Measurements from ENCODE around the gene KLF16. TPM values are rescaled to one million over a fixed set of nuclear protein-coding genes. Genes with fewer than 3 reads are reported as not detected.

Gene KLF16
- total RNA-seq, 4 donors from 2014 or later, result 4.6 to 8.4 (median 7.0) TPM

DNA sequence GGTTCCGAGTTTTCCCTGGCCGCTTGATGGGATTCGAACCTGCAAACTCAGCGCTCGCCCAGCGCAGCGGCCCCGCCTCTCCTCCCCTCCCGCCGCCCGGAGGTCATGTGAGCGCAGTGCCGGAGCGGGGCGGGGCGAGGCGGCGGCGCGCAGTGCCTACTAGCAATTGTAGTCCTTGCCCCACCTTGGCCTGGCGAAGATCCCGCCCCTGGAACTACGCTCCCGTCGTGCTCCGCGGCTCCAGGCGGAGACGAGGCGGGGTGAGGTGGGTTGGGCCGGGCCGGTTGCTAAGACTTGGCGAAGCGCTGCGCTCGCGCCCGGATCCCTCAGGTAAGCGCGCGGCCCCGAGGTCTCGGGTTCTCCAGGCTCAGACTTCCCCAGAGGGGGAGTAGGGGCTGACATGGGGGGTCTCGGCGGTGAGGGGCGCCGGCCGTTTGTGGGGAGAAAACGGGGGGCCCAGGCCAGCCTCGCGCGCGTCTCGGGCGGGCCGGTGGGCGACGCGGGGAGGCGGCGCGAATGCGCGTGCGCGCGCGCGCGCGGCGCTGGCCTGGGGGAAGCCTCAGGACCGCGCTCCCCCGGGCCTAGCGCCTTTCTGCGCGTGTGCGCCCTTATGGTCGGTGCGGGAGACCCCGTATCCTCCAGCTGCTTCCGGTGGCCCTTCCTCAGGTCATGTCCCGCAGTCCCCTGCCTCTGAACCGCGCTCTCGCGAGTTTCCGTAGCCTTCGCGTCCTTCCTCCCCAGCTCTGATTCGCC is 41.9 kb upstream of the KLF16 start, which contains the start of the genes ADAT3 and SCAMP4:
Gene ADAT3 (plus strand): TSS at position 290 of the 753 bp plus-strand sequence. CDS start 6,649 bp downstream, outside the sequence.
Gene SCAMP4 (plus strand): TSS at position 290 of the 753 bp plus-strand sequence. CDS start 9,621 bp downstream, outside the sequence.
- DNase-seq (ENCODE audit: low spot score in 2 of 2), result peak; percentile 96 to 97
- no peaks in the 10 kb centered on the region for H3K27me3 ChIP-seq
- peak within 1 kb of the TSS; percentile 81 to 94 (median 88) for H3K27ac ChIP-seq
- H3K4me1 ChIP-seq, result peaks cover 0 to 55% (median 28%) of the 10 kb centered on the region in 4 donors
- no peaks in the 10 kb centered on the region for H3K36me3 ChIP-seq
- WGBS, 2 donors, result 1% methylated on average over 48 to 55 of the region's 92 CpGs
- H3K9me3 ChIP-seq, result no peaks in the 10 kb centered on the region
- TF ChIP-seq POLR2A (IDR thresholded peaks at IDR 0.05) (peak; percentile 78 to 82), EP300 (IDR thresholded peaks at IDR 0.05) (peak; percentile 86 to 92)
- TF ChIP-seq, protein P1, sequence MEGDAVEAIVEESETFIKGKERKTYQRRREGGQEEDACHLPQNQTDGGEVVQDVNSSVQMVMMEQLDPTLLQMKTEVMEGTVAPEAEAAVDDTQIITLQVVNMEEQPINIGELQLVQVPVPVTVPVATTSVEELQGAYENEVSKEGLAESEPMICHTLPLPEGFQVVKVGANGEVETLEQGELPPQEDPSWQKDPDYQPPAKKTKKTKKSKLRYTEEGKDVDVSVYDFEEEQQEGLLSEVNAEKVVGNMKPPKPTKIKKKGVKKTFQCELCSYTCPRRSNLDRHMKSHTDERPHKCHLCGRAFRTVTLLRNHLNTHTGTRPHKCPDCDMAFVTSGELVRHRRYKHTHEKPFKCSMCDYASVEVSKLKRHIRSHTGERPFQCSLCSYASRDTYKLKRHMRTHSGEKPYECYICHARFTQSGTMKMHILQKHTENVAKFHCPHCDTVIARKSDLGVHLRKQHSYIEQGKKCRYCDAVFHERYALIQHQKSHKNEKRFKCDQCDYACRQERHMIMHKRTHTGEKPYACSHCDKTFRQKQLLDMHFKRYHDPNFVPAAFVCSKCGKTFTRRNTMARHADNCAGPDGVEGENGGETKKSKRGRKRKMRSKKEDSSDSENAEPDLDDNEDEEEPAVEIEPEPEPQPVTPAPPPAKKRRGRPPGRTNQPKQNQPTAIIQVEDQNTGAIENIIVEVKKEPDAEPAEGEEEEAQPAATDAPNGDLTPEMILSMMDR (IDR thresholded peaks at IDR 0.05), result peak in 2 of 5 experiments; percentile 35 to 51
- H3K4me3 ChIP-seq, result peak within 1 kb of the TSS; percentile 56 to 77 (median 68)

DNA sequence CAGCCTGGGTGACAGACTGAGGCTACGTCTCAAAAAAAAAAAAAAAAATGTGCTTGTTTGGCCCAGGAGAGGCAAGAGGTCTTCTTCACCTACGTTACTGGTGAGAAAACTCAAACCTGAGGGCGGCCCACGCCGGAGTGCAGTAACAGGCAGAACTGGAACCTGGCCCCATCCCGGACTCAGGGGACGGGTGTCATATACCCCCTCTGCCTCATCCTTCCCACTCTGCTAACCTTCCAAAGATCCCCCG is 41.4 kb upstream of the KLF16 start:
- H3K4me1 ChIP-seq, result peaks cover 0 to 50% (median 27%) of the 10 kb centered on the region in 4 donors
- 50% methylated on average over 8 of the region's 8 CpGs for WGBS, 2 donors

DNA sequence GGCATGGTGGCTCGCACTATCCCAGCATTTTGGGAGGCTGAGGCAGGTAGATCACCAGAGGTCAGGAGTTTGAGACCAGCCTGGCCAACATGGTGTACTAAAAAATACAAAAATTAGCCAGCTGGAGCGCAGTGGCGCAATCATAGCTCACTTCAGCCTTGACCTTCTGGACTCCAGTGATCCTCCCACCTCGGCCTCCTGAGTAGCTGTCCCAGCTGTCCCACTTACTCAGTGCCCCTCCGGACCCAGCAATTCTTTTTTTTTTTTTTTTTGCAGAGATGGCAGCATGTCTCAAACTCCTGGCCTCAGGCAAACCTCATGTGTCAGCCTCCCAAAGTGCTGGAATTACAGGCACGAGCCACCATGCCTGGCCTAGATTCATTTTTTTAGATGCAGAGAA is 39.5 kb upstream of the KLF16 start:
- 68 to 69% methylated on average over 6 of the region's 6 CpGs for WGBS, 2 donors

More for the DNA sequence above, 41.4 kb upstream of the KLF16 start:
- Histone ChIP-seq H3K27me3 (no peaks in the 10 kb centered on the region), H3K27ac (peak overlapping the region in 3 of 4 donors; percentile 65 to 94 (median 92)), H3K36me3 (no peaks in the 10 kb centered on the region), H3K4me3 (peak overlapping the region in 1 of 4 donors; percentile 69), H3K9me3 (no peaks in the 10 kb centered on the region)
- no peak for DNase-seq (ENCODE audit: low spot score in 2 of 2)
- TF ChIP-seq POLR2A (IDR thresholded peaks at IDR 0.05) (no peak), EP300 (IDR thresholded peaks at IDR 0.05) (no peak)
- TF ChIP-seq, protein P1 (IDR thresholded peaks at IDR 0.05), result no peak

DNA sequence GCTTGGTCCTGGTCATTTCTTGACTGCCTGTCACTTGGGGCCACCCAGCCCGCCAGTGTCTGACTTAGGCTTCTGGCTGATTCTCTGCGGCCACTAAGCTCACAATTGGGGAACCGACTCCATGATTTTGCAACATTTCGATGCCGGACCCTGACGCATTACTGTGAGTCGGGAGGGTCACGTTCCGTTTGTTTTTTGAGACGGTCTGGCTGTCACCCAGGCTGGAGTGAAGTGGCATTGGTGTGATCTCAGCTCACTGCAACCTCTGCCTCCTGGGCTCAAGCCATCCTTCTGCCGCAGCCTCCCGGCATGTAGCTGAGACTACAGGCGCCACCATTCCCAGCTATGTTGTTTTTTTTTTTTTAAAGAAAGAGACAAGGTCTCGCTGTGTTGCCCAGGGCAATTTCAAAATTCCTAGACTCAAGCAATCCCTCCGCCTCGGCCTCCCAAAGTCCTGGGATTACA is 38.6 kb upstream of the KLF16 start:
- 71 to 87% methylated on average over 16 of the region's 16 CpGs for WGBS, 2 donors
- Histone ChIP-seq H3K4me1 (peaks cover 0 to 38% (median 14%) of the 10 kb centered on the region in 4 donors), H3K4me3 (no peak overlapping the region), H3K27ac (peak overlapping the region in 3 of 4 donors; percentile 59 to 74 (median 66)), H3K9me3 (no peaks in the 10 kb centered on the region), H3K27me3 (no peaks in the 10 kb centered on the region), H3K36me3 (no peaks in the 10 kb centered on the region)
- DNase-seq (ENCODE audit: low spot score in 2 of 2), result peak; percentile 38 to 46
- TF ChIP-seq EP300 (IDR thresholded peaks at IDR 0.05), result peak in 1 of 2 donors; percentile 33
- TF ChIP-seq POLR2A (IDR thresholded peaks at IDR 0.05), result no peak
- TF ChIP-seq, protein P1 (IDR thresholded peaks at IDR 0.05), result no peak

More for the DNA sequence above, 39.5 kb upstream of the KLF16 start:
- Histone ChIP-seq H3K36me3 (no peaks in the 10 kb centered on the region), H3K9me3 (no peaks in the 10 kb centered on the region), H3K27me3 (no peaks in the 10 kb centered on the region), H3K4me3 (no peak overlapping the region), H3K4me1 (peaks cover 0 to 38% (median 18%) of the 10 kb centered on the region in 4 donors), H3K27ac (peak overlapping the region in 2 of 4 donors; percentile 54 to 60)
- TF ChIP-seq, protein P1 (IDR thresholded peaks at IDR 0.05), result no peak
- TF ChIP-seq POLR2A (IDR thresholded peaks at IDR 0.05) (no peak), EP300 (IDR thresholded peaks at IDR 0.05) (no peak)
- no peak for DNase-seq (ENCODE audit: low spot score in 2 of 2)

DNA sequence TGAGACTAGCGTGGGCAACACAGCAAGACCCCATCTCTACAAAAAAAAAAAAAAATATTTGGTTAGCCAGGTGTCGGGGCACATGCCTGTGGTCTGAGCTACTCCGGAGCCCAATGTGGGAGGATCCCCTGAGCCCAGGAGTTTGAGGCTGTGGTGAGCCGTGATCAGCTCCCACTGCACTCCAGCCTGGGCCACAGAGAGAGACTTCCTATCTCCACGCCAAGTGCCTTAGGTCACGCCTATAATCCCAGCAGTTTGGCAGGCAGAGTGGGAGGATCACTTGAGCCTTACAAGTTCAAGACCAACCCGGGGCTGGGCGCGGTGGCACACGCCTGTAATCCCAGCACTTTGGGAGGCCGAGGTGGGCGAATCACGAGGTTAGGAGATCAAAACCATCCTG is 33.1 kb upstream of the KLF16 start:
- DNase-seq (ENCODE audit: low spot score in 2 of 2), result no peak
- 77 to 84% methylated on average over 13 of the region's 13 CpGs for WGBS, 2 donors
- no peaks in the 10 kb centered on the region for H3K27me3 ChIP-seq
- H3K4me1 ChIP-seq, result peaks cover 0 to 20% (median 9%) of the 10 kb centered on the region in 4 donors
- H3K36me3 ChIP-seq, result no peaks in the 10 kb centered on the region
- TF ChIP-seq POLR2A (IDR thresholded peaks at IDR 0.05), result no peak
- TF ChIP-seq EP300 (IDR thresholded peaks at IDR 0.05), result no peak
- TF ChIP-seq, protein P1 (IDR thresholded peaks at IDR 0.05), result no peak
- H3K4me3 ChIP-seq, result no peak overlapping the region
- H3K9me3 ChIP-seq, result no peaks in the 10 kb centered on the region
- peak overlapping the region in 3 of 4 donors; percentile 64 to 88 (median 70) for H3K27ac ChIP-seq

Data from tibial nerve (tissue), 4 donors.